Fibroblast of skin of right biceps (primary cell): ENCODE results near the gene PRKN.

Experiments
- DNase-seq: peaks from one replicate; pipeline ENCODE4 v3.0.0-alpha.2; 2013

Gene PRKN

DNA sequence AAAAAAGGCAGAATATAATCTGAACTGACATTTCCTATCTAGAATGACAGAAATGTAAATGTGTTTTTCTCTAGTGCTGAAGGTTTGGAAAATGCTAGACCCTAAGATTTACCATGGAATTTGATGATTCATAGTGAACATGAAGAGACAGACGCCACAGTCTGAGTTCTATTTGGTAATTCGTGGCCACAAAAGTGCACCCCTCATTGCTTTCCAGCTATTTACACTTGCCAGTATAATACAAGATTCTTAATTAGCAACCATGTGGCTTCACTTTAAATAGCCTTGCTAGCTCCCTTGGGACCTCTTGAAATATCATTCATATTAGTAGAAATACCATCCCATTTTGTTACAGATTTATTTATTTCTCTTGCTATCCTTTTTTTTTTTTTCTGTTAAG, 636.8 kb downstream of the PRKN start:
- peak; percentile 96 for DNase-seq

DNA sequence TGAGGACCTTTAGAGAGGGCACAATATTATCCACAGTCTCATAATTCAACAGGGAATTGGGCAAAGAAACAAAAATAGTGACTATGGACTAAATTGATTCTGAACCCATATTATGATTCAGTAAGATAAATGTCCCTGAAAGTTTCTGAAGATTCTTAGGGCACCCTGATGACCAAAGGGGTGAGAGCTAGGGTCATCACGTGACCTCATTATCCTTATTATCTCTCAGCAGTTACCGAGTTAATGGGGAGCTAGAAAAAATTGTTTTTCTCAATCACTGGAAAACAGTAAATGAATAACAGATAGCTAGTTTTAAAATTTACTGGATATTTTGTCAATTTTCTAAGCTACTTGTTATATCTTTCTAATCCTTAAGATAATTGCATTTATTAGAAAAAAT, 639.5 kb downstream of the PRKN start:
- no peak for DNase-seq

DNA sequence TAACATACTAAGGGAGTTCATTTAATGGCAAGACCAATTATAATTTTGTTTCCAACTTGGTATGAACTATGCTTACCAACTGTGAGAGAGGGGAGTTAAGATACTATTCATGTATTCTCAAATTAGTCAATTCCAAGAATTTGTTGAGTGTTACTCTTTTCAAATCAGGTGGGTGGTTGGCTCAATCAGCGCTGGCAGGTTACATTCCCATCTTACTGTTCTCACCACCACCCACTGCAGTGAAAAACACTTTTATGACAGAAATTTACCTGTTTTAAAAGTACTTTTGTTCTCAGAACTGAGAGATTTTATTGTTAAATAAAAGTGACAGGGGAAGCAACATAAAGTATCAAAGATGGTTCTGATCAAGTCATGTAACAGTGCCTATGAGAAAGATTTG, 642.0 kb downstream of the PRKN start:
- DNase-seq: no peak

DNA sequence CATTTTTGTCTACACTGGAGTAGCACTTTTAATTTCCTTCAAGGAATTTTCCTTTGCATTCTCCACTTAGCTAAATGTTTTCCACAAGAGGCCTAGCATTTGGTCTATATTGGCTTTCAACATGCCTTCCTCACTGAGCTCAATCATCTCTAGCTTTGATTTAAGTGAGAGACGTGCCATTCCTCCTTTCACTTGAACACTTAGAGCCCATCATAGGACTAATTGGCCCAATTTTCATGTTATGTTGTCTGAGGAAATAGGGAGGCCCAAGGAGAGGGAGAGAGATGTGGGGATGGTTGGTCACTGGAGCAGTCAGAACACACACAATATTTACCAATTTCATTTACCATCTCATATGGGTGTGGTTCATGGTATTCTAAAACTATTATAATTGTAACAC, 645.0 kb downstream of the PRKN start:
- DNase-seq: no peak

DNA sequence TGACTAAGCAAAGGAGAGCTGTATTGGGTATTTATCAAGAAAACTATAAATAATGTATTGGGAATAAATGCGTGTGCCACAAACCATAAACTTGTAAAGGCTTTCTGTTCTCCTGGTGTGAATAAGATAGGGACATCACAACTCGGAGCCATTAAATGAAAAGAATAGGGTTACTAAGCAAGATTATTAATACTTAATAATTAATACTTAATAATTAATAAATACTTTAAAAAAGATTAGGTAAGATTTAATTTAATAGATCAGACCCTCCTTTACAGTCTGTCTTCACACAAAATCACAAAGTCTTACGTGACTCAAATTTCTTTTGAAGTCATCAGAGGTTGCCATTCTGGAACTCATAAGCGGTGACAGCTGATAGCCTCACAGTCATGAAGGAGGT, 648.9 kb downstream of the PRKN start:
- no peak for DNase-seq

DNA sequence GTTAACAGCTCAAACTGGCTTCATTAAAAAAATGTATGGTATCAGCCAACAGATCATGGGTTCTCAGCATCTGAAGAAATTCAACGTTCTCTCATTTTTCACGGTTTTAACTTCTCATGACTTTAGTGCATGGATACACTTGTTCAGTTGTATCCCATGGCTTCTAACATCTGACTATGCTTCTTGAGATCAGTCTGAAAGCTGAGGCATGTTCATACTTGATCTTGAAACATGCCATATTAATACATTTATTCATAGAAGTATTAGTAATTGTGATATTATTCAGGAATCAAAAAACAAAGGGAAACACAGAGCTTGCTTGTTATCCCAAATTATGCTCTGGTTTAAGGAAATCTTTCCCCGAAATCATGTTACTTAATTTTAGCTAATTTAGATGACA, 649.4 kb downstream of the PRKN start:
- DNase-seq: no peak

DNA sequence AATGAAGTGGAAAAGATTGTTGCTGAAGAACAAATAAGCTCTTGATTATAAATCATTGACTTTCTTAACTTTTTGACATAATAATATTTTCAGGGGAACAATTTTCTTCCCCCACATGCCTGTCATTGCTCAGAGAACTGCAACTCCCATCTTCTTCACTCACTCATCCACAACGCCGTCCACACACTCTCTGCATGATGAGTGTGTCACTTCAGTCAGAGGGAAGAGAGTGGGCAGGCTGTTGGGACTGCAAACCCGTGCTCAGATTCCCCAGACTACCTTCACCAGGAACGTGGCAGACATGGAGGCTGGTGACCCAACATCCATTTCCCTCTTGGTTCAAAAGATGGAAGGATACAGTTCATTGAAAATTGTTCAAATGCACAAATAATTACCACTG, 650.8 kb downstream of the PRKN start:
- DNase-seq: no peak

DNA sequence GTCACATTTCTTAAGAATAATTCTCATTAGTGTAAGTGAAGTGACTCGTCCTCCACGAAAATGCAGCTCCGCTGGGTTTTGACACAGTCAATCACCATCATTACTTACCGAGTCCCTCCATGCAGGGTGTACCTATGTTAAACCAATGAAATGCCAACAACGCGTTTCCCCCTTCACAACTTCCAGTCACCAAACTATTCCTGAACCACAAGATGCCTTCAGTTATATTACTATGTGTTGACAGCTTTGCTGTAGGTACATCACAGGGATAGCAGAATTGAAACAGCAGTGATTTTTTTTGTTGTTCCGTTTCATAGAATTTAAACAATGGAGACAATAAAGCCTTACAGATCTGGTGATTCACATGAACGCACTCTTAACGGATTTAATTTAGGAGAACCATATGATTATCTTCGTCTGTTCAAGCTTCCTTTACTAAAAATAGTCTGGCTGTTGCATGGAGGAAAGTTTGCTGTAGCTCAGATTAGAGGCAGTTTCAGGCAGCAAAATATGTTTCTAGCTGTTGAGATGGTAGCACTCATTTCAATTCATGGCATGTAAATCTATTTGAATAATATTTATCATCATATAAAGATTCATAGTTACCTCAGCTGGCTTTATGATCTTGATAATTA, 652.8 kb downstream of the PRKN start:
- DNase-seq: peak; percentile 41

DNA sequence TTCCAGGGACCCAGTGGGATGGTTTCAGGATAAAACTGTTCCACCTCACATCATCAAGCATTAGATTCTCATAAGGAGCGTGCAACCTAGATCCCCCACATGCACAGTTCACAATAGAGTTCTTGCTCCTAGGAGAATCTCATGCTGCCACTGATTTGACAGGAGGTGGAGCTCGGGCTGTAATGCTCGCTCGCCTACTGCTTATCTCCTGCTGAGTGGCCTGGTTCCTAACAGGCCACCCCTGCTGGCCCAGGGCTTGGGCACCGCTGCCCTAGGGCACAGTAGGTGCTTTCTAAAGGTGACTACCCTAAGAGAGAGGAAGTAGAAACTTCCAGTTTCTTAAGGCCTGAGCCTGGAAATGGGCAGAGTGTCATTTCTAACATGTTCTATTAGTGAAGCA, 656.9 kb downstream of the PRKN start:
- DNase-seq: no peak

DNA sequence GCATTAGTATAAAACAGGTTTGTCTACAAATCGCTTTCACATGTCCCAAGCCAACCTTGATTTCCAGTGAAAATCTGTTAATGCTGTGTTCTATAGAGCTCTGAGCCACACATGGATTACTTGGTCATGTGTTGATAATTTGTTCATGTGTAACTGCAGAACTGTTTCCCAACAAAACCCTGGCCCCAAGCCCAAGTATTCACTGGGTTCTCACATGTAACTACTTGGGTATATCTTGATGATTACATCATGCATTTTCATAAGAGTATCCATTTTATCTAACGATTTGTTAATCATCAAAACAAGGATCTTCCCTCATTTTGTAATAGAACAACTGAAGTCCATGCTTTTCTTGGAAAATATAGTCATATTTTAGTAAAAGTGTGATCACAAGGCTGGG, 657.6 kb downstream of the PRKN start:
- DNase-seq: peak; percentile 16

DNA sequence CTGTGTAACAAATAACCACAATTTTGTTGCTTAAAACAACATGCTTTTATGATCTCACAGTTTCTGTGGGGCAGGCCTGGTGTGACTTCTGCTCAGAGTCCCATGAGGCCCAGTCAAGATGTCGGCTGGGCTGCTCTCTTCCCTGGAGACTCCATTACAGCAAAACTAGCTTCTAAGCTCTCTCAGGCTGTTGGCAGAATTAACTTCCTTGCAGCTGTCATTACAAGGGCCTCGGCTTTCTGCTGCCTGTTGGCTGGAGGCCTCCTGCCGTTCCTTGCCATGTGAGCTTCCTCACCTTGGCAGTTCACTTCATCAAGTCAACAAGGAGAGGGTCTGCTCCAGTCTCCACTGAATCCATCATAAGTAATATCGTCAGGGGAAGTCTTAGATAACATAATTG, 659.2 kb downstream of the PRKN start:
- DNase-seq: no peak

DNA sequence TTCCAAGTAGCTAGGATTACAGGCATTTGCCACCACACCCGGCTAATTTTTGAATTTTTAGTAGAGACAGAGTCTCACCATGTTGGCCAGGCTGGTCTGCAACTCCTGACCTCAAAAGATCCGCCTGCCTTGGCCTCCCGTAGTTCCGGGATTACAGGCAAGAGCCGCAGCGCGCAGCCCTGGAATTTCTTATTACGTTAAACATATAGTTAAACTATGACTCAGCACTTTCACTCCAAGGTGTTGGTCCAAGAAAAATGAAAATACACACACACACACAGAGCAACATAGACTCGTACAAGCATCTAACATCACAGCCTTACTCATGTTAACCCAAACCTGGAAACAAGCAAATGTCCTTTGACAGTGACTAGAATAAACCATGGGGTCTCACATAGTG, 663.9 kb downstream of the PRKN start:
- peak; percentile 5 for DNase-seq

DNA sequence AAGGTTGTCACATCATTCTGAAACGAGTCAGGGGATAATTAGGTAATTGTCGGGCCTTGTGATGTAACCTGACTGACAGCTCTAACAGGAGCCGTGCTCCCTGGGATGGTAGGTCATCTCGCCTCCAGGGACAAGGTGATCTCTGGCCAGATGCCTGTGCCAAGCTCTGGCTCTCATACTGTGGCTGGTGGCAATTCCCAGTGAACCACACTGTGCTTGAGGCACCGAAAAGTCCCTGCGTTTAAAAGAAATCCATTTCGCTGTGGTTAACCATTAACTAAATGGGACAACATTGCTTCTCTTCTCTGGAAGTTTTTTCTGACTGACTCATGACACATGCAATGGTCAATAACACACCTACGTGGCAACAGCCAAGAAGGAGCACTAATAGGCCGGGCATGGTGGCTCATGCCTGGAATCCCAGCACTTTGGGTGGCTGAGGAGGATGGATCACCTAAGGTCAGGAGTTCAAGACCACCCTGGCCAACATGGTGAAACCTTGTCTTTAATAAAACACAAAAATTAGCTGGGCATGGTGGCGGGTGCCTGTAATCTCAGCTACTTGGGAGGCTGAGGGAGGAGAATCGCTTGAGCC, 669.2 kb downstream of the PRKN start:
- peak; percentile 51 for DNase-seq

DNA sequence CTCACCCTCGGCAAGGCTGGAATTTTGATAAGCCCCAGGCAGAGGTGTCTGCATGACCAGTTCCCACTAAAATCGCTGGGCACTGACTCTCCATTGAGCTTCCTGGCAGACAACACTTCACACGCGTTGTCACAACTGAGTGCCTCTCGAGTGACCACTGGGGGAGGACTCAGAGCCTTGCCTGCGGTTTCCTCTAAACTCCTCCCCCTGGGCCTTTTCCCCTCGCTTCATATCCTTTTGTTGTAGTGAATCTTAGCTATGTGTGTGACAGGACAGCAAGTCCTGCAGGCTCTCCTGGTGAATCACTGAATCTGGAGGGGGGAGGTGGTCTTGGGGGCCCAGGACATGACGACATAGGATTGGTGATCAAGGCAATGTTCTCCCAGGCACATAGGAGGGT, 670.8 kb downstream of the PRKN start:
- peak; percentile 85 for DNase-seq

DNA sequence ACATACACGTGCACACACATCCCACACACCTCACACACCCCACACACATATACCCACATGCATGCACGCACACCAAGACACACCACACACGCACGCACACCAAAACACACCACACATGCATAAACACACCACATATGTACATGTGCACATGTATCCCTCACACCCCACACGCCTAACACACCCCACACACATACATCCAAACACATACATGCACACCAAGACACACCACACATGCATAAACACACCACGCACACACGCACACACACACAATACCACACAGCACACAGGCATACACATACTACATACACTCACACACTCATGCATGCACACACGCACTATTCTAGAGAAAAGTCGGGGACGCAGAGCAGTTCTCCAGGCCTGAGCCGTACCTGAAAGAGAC, 671.5 kb downstream of the PRKN start:
- no peak for DNase-seq

DNA sequence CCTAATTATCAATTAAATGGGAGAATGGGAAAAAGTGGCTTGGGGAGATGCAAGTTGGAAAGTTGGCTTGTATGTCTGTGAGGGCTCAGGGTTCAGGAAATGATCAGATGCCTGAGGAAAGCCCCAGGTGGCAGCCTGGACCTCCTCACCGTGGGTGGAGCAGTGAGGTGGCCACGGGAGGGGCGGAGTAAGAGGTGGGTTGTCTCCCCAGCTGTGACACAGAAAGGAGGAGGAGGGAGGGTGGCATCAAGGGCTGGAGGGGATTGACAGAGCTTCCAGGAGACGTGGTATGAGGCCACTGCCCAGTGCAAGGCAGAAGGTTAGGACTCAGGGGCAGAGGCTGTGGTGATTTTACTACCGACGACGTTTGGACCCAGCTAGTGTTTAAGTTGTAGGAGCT, 672.2 kb downstream of the PRKN start:
- DNase-seq: no peak

DNA sequence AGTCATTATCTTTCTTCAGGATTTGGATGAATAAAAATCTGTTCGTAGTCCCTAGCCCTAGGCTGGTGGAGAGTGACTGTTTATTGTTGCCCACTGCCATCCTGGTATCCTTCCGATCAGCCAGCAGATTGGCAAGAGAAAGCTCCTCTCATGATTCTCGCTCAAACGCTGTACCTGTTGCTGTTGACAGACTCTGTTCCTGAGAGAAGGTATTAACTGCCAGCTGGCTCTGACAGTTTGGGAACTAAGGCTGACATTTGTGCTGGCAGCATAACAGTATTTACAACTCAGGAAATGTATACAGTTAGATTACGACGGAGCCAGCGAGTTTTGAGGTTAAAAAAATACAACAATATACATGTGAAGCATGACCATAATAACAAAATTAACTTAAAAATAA, 674.5 kb downstream of the PRKN start:
- DNase-seq: no peak

DNA sequence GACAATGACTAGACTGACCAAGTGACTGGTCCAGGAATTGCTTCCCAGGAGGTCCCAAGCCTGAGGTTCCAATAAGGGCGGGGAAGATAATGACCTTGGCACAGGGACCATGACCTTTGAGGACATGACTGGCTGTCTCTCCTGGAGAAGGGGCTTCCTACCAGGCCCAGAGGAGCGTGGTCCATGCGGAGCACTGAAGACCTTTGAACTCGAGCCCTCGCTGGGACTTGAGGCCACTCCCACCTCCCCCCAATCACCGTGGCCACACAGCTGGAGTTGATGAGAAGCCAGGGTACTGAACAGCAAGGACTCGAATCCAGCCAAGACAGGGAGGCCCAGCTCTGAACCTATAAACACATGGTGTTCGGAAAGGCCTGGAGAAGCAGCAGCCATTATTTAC, 677.0 kb downstream of the PRKN start:
- DNase-seq: no peak

DNA sequence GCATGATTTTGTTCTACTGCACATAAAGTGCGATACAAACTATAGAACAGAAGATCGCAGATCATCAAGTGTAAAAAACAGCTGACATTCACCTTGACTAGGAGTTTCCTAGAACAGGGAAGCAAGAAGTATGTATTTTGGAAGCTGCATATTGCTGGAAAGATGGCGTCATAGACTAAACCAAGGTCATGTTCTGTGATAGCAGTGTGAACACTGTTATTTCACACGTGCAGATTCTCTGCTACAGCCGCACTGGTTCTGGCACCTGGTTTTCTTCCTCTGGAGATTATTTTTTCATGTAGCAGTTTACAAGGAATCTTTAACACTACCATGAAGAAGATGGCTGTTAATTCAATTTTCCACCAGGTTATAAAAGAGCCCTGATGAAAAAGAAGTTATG, 681.2 kb downstream of the PRKN start:
- DNase-seq: no peak

DNA sequence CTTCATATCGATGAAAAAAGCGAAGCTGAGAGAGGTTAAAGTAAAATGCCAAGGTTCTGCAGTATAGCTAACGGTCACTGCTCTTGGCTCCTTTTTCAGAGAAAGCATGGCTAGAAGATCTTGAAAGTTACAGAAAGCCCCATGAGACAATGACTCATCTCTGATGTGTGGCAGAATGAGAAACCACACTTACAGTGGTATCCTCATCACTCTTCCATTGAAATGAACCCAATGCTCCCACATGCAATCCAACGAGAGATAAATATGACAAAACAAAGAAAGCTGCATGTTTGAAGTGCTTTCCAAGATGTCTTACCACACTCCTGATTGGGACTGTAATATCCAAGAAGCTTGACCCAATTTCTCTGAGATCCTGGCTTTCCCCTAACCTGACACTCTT, 694.9 kb downstream of the PRKN start:
- peak; percentile 82 for DNase-seq

DNA sequence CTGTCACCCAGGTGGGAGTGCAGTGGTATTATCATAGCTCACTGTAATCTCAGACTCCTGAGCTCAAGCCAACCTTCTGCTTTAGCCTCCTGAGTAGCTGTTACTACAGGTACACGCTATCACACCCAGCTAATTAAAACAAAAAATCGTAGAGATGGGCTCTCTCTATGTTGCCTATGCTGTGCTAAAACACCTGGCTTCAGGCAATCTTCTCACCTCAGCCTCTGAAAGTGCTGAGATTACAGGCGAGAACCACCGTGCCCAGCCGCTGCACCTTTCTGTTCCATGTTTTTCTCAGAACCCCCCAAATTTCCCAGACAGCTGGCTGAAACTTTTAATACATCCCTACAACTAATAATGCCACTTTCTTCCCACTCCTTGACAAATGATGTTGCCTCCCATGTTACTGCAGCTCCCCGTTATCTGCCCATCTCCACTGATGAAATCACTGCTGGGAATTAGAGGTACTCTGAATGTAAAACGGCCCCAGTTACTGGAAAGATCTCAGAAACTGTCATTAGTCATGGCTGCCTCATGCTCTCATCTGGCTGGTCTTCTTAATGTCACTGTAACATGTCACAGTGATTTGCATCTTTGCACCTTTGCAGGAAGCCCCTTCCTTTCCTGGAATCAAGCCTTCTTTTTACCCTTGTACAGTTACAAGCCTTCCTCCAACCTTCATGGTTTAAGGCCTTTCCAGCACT, 697.5 kb downstream of the PRKN start:
- DNase-seq: peak; percentile 9

DNA sequence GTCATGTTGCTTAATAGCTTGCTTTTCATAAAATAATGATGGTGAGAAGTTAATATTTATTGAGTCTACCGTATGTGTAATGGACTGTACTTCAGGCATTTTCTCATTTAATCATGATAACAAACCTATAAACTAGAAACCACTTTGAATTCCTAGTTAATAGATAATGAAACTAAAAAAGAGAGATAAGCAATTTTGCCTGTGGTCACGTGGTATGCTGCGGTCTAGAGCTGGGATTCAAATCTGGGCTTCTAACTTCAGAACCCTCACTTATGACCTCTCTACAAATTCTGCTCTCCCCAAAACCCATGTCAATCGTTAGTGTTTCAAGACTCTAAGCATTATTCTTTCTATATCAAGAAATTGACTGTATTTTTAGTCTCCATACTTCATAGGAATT, 700.7 kb downstream of the PRKN start:
- no peak for DNase-seq

DNA sequence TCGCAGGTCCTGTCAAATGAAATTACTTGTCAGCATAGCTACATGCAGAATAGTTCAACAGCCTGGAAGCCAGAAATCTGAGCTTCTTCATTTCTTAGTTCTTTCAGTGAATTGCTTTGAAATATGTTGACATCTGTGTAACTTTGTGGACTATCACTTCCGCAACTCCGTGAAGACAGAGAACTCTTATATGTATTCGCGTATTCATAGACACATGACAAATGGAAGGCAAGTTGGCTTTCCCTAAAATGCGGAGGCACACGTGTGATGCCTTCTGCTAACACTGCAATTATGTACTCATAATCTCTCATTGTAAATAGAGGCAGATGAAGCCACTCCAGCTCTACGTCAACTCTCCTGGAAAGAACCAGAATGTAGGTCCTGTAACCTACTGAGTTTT, 701.5 kb downstream of the PRKN start:
- DNase-seq: no peak

DNA sequence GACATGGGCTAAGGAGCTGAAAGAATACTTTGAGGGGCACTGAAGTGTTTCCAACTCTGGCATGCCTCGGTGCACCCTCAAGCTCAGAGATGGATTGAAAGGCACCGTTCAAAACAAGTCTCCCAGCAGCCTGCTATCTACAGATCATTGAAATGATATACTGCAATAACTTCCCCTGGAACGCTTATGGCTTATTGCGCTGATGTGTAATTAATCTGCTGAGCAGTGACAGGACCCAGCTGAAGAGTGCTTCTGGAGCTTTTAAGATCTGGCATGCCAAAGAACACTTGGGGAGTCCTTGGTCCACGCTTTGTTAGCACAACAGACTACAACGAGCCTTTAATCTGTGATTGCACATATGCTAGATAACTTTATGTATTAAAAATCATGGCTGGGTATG, 708.2 kb downstream of the PRKN start:
- DNase-seq: peak; percentile 2

DNA sequence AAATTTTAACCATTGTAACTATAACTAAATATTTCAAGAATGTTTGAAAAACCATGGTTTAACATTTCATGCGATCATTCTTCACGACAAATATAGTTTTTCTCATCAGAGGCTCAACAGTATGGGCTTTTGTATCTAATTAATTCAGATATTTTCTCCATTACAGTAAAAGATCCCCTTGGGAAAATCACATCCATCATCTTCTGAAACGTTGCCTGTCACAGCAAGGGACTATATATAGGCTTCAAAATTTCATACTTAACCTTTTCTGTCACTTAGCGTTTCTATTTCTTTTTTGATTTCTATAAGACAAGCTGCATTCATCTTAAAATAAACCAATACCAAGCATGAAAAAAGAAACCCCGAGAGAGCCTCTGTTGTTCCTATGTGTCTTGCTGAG, 710.0 kb downstream of the PRKN start:
- no peak for DNase-seq
